HT-29 (cell line): Measurements from ENCODE around the gene OBSCN. TPM values are rescaled to one million over a fixed set of nuclear protein-coding genes. Genes with fewer than 3 reads are reported as not detected.
A peak's percentile ranks its signal among the peaks of the same experiment; 100 is the strongest.

Source experiments
- DNase-seq: peaks from one replicate; pipeline ENCODE4 v3.0.0-alpha.2; 2015; ENCODE audit warnings: low spot score
- total RNA-seq: library from RNA; depleted of rRNA; stranded (reverse); fragments of >200 nt; shearing (Covaris generic); gene quantifications from 2 replicates; pipeline ENCODE4 v1.2.3, GENCODE V29; 2014

OBSCN gene
- total RNA-seq, 1 experiment from 2014 or later: 16.7 TPM

DNA sequence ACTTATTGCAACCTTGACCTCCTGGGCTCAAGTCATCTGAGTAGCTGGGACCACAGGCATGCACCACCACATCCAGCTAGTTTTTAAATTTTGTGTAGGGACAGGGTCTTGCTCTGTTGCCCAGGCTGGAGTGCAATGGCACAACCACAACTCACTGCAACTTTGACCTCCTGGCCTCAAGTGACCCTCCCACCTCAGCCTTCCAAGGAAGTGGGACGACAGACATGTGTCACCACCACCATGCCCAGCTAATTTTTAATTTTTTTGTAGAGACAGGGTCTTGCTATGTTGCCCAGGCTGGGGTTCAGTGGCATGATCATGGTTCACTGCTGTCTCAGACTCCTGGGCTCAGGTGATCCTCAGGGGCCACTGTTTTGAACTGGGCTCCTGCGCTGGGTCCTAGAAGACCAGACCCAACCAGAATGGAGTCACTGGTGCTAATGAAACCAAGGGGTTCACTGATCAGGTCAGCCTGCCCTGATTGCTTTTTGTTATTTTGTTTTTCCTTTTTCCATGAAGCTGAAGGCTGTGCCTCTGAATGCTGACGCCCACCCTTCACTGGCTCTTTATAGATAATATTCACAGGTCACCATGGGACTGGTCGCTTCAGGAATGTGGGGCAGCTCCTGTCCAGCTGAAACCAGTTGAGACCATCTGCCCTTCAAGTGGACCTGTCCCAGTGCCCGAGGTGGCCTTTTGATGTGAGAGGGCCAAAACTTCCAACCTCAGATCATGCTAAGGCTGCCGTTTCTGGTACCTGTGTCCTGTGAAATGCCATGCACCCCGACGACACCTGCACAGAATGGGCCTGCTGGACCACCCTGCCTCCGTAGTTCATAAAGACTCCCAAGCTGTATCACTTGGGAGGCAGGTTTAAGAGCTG, 203.9 kb downstream of the OBSCN start:
- DNase-seq: no peak

DNA sequence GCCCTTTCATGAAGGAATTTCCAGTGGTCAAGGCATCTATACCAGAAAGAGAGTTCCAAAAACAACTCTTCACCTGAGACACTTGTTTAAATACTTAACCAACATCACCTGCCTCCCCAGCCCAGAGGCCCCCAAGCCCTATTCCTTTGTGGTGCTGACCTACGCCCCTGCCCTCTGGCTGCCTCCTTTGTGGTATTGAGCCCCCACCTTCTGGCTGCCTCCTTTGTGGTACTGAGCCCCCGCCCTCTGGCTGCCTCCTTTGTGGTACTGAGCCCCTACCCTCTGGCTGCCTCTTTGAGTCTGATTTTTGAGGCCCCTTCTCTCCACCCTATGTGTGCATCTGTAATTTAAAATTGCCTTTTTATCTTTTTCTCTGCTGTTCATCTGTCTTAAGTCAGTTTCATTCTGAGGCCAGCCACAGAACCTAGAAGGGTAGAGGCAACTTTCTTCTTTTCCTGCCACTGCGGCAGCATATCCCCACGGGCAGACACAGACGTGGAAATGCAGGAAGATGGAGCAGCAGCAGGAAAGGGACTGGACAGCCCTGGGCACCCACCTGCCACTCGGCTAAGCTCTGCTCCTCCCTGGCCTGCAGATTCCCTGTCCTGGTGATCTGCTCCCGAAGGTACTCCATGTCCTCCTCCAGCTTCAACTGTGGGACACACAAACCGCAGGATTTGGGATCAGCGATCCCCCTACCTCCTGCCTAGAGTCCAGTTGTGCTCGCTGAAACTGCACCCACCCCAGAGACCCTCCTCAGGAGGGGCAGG, 205.6 kb downstream of the OBSCN start:
- DNase-seq: no peak

DNA sequence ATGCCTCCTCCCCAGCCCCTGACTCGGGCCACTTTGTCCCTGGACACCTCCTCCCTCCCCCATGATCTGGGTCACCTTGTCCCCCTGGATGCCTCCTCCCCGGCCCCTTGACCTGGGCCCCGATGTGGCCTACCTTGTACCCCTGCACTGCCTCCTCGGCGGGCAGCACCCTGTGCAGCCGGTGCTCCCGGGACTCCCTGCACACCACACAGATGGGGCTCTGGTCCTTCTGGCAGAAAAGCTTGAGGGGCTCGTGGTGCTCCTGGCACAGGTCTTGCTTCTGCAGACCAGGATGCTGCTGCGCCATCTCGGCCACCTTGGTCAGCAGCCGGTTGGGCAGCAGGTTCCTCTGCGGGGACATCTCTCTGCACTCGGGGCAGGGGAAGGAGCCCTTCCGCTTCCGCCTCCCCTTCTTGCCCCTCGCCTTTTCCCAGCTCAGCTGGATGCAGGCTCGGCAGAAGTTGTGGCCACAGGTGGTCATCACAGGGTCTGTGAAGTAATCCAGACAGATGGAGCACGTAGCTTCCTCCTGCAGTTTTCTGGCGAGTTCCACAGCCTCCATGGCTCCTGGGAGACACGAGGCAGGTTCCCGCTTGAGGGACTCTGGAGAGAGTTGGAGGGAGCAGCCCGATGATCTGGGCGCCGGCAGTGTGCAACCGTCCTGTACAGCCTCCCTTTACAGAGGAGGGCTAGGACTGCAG, 206.8 kb downstream of the OBSCN start:
- no peak for DNase-seq

DNA sequence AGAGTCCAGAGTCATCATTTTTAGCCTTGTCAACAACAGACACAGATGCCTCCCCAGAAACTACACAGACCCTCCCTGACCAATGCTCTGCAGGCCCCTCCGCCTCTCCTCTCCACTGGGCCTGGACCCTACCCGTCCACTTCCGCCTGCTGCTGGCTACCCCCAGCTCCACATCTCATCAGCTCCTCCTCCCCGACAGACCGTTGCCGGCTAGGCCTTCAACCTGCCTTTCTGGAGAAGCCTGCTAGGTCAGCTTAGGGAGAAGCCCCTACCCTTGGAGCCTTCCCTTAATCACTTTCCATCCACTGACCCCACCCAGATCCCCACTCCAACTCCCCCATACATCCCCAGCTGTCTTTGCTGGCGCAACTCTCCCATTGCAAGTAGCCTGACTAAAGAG, 207.4 kb downstream of the OBSCN start:
- no peak for DNase-seq

DNA sequence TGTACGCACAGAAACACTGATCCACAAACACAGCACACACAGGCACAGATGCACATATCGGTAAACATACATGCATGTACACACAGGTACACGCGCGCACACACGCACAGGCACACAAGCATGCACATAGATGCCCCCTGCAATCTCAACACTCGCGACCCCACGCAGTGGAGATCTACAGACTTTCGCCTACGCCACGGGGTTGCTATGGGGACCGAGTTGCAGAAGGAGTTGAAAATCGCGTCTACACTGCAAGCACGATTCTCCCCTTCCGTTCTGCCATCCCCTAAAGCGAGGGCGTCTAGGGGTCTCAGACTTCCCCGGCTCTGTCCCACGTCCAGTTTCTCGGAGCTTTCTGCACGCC, 208.0 kb downstream of the OBSCN start:
- DNase-seq: no peak

DNA sequence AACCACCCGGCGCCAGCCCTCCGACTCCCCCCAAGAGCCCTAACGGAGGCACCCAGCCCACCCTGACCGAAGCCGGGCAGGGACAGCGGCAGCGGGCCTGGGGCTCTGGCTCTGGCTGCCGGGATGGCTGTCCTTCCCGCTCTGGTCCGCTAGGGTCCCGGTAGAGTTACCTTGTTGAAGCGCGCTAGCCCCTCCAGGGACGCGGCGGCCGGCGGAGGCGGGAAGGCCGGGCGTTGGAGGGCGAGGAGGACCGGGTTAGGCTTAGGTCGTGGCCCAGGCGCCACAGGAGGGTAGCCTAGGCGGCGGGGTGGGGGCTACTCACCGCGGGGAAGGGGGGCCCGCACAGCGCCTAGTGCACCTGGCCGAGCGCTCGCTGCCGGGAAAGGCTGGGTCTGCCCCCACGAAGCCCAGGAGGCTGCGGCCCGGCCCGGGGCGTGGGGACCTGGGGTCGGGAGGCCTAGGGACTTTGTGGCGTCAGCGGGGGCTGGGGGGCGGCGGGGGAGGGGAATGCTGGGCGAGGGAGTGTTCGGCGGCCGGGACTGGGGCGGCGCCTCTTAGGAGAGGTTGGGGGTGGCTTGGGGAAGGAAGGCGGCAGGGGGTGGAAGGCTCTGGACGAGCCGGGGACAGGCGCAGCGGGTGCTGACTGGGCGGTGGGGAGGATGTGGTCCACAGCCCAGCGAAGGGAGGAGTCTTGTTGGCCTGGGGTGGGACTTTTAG, 208.5 kb downstream of the OBSCN start, which contains the start of gene TRIM17:
TSS of gene TRIM17 (minus strand) at position 645 of the 717 bp plus-strand sequence. CDS start 1,789 bp downstream, outside the sequence.
- DNase-seq: no peak

DNA sequence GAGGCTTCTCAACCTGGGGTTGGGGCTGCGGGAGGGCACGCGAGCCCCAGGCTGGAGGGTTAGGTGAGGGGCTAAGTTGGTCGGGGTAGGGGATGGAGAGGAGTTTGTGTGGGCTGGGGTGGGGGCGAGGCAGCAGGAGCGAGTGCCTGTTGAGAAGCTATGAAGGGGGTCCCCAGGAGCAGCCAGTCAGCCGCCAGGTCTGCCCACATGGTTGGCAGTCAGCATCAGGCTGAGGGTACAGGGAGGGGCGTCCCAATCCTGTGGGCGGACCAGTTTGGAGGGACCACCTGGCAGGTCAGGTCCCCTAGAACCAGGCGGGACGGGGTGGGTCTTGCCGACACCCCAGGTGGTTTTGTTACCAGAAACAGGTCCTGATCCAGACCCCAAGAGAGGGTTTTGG, 209.2 kb downstream of the OBSCN start:
- no peak for DNase-seq

DNA sequence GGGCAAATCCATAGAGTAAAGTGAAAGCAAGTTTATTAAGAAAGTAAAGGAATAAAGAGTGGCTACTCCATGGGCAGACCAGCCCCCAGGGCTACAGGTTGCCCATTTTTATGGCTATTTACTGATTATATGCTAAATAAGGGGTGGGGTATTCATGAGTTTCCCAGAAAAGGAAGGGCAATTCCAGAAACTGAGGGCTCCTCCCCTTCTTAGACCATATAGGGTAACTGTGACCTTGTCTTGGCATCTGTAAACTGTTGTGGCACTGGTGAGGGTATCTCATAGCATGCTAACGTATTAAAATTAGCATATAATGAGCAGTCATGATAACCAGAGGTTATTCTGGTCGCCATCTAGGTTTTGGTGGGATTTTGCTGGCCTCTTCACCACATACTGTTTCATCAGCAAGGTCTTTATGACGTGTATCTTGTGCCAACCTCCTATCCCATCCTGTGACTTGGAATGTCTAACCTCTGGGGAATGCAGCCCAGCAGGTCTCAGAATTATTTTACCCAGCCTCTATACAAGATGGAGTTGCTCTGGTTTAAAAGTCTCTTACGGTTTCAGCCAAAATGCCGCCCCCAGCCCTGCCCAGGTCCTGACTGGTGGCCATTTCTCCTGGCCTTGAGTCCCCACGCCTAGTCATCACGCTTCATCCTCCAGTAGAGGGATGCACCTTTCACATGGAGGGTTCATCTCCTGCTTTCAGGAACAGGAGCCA, 209.8 kb downstream of the OBSCN start:
- DNase-seq: peak; percentile 12

DNA sequence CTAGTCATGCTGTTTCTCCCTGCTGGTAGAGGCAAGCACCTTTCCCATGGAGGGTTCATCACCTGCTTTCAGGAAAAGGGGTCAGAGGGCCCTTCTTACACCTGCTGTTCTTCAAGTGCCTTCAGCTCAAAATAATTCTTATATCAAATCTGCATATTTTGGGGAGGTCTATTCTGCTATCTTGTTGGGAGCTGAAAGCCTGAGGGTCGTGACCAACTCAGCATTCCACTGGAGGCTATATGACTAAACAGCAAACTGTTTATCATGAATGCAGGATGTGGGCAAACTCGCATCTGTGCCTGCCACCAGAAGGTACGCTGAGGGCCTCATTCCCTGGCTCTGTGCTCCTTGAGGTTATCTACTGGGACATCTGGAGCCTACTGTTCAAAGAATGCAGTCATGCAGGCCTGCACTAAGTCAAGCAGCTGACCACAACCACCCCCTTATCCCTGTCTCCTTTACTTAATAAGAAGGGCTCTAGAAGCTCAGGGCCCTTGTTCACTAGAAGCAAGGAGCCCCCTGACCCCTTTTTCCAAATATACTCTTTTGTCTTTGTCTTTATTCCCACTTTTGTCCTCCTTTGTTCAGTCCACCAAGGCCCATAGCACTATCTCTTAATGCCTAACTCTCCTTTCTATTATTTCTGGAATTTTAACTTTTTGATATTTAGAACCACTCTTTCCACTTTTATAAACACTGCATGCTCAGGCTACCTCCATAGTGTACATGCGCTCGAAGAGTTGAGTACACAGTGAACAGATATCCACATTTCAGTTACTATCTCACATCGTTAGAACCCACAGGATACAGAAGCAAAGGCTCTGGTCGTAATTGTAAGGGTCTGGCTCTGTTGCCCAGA, 213.4 kb downstream of the OBSCN start:
- DNase-seq: no peak

DNA sequence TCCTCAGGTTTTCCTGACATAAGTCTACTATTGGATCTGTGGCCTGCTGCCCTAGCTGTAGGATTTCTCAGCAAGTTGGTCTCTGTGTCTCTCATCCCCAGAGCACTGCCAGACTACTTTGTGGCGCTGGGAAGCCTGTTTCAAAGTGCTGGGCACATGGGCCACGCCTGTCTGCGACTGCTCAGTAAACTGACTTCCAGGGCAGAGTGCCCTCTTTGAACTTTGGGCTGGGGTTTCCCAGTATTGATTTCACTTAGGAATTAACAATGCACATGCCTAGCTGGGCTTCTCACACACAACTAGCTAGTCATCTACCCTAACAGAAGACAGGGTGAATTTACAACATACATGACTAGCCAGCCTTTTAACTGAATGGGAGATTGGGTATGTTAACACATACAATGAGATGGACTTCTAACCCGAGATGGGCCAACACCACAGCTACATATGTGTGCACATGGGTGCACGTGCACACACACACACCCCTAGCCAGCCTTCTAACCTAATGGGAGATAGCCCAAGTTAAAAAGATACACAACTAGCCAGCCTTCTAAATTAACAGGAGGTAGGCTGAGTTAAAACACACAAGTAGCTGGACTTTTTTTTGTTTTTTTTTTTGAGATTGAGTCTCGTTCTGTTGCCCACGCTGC, 215.7 kb downstream of the OBSCN start:
- no peak for DNase-seq

DNA sequence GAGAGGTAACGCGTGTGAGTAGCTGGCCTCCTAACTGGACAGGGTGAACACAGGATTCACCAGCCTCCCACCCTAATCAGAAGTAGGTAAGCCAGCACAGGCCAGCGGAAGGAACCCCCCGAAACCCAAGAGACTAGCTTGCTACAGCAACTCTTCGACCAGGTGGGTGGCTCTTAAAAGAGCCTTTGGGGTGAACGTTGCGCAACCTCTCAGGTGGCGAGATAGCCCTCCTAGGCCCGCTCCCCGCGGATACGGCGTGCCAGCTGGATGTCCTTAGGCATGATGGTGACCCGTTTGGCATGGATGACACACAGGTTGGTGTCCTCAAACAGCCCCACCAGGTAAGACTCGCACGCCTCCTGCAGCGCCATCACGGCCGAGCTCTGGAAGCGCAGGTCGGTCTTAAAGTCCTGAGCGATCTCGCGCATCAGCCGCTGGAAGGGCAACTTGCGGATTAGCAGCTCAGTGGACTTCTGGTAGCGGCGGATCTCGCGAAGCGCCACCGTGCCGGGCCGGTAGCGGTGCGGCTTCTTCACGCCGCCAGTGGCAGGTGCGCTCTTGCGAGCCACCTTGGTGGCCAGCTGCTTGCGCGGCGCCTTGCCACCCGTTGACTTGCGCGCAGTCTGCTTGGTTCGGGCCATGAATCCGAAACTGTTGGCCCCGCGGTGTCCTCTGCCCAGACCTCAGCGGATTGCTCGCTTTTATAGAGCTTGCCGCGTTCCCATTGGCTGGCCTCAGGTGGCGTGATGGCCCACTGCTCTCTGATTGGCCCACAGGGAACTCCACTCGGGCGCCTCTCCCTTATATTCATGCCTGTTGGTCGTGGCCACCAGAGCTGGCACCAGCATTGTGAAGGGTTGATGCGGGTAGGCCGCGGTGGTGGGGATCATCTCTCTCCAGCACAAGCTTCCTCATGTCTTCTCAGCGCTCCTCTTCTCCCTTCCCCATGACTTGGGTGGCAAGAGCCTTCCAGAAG, 217.1 kb downstream of the OBSCN start:
- DNase-seq: no peak

DNA sequence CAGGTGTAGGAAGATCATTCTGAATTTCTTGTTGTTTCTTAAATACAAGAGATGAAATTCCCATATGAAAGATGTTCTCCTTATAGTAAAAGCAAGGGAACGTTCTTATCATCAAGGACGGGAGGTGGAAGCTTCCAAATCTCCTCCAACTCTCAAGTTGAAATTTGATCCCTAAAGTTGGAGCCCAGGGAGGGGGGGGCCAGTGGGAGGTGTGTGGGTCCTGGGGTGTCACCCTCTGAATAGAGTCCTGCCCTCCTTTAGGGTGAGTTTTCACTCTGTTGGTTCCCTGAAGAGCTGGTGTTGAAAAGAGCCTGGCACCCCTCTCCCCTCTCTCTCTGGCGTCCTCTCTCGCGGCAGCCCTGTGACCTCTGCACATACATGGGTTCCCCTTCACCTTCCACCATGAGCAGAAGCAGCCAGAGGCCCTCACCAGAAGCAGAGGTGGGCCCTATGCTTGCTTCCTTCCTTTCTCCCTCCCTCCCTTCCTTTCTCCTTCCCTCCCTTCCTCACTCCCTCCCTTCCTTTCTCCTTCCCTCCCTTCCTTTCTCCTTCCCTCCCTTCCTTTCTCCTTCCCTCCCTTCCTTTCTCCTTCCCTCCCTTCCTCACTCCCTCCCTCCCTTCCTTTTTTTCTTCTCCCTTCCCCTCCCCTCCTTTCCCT, 218.8 kb downstream of the OBSCN start:
- DNase-seq: no peak

DNA sequence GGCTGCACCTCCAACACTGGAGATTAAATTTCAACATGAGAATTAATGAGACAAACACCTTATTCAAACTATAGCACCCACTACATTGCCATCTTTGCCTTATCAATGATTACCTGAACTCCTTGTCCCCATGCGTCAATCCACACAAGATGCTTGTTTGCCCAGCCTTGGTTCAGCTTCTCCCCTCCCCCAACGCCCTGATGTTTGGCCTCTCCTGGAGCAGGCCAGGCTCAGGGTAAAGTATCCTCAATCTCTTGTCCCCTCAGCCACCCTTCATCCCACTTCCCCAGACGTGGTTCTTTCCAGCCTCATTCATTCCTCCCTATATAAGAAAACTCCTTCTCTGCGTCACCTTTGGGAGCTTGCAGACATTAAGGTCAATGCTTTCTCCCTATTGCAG, 220.6 kb downstream of the OBSCN start:
- DNase-seq: no peak
